SH-SY5Y (cell line): ENCODE measurements around the gene GPR157.

ENCODE experiments used
- GATA2 ChIP-seq: IDR thresholded peaks from 2 replicates; pipeline ENCODE4 v1.6.1; 2011; ENCODE audit warnings: mild to moderate bottlenecking, low read depth, low read length
- GATA3 ChIP-seq: IDR thresholded peaks from 2 replicates; pipeline ENCODE4 v1.6.1; 2011; ENCODE audit warnings: low read depth, mild to moderate bottlenecking, low read length, moderate library complexity

DNA sequence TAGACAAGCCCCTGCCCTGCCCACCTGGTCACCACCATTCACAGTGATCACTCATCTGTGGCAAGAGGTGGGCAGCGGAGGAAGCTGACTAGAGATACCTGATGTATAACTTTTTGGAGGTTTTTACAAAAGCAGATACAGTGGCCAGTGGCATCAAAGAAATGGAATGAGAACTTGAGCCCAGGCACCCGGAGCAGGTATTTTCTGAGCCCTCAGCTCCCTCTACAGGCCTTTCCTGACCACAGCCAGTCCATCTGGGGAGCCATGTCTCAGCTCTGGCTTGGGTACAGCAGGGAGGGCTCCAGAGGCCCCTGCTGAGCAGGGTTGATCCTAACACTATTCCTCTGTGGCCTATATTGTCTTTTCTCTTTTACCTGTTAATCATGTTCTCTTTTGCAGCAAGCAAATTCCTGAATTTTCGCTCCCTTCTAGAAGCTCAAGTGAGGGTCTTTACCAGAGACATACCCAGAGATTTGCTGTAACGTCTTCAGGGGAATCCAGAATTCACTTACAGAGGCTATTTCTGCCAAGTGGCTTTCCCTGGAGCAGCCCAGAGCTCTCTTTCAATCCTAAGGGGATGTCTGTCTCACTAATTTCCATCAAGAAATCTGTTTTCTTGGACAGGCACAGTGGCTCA, 27.3 kb downstream of the GPR157 start:
- TF ChIP-seq GATA2, result no peak
- no peak for TF ChIP-seq GATA3
